Astrocyte of the spinal cord (primary cell): ENCODE measurements around the gene IQCN.
A peak's percentile ranks its signal among the peaks of the same experiment; 100 is the strongest.

Experiments
- DNase-seq: peaks from one replicate; pipeline ENCODE4 v3.0.0; 2011; ENCODE audit warnings: low read depth, low spot score
- H3K4me3 ChIP-seq: 2 replicates; pipeline ENCODE4 v1.5.1; 2011; ENCODE audit warnings: low read depth, mild to moderate bottlenecking, low read length, moderate library complexity
- in situ Hi-C: cut with HindIII; loops from 2 replicates; pipeline ENCODE4 v1.10.0; 2017; ENCODE audit warnings: low sequenced_read_pairs
- TF ChIP-seq, protein P1 (sequence below): IDR thresholded peaks from 2 replicates; pipeline ENCODE4 v1.5.1; 2012; ENCODE audit warnings: low read depth, mild to moderate bottlenecking, low read length, inconsistent platforms

Gene IQCN

DNA sequence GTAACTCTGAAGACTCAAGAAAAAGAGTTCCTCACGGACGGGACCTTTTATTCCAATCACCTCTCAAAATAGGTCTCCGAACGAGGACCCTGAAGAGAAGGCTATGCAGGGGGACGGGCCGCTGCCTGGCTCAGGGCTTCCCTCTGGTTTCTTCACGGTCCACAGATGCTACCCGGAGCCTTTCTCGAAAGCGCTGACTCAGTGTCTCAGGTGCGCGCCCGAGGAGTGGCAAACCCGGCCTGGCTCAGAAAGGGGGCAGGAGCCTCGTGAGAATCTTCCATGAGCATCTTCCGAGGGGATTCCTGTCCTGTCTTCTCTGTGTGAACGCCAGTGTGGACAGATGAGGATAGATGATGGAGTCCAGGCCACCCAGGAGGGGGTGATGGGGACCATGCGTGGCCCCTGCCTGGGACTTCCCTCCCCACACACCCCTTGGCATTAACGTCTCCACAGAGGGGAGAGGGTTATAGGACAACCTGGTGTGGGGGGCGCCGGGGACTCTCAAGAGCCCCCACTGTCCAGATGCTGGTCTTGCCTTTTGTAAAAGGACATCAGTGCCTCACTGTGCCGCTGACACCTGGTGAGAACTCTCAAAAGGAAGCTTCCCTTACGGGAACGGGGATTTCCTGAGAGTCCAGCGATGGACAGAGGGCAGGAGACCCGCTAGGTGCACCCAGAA, 32.1 kb upstream of the IQCN start:
- TF ChIP-seq, protein P1, sequence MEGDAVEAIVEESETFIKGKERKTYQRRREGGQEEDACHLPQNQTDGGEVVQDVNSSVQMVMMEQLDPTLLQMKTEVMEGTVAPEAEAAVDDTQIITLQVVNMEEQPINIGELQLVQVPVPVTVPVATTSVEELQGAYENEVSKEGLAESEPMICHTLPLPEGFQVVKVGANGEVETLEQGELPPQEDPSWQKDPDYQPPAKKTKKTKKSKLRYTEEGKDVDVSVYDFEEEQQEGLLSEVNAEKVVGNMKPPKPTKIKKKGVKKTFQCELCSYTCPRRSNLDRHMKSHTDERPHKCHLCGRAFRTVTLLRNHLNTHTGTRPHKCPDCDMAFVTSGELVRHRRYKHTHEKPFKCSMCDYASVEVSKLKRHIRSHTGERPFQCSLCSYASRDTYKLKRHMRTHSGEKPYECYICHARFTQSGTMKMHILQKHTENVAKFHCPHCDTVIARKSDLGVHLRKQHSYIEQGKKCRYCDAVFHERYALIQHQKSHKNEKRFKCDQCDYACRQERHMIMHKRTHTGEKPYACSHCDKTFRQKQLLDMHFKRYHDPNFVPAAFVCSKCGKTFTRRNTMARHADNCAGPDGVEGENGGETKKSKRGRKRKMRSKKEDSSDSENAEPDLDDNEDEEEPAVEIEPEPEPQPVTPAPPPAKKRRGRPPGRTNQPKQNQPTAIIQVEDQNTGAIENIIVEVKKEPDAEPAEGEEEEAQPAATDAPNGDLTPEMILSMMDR: no peak
- no peak overlapping the region for H3K4me3 ChIP-seq
- no peak for DNase-seq
- in situ Hi-C loops: no loop called here

DNA sequence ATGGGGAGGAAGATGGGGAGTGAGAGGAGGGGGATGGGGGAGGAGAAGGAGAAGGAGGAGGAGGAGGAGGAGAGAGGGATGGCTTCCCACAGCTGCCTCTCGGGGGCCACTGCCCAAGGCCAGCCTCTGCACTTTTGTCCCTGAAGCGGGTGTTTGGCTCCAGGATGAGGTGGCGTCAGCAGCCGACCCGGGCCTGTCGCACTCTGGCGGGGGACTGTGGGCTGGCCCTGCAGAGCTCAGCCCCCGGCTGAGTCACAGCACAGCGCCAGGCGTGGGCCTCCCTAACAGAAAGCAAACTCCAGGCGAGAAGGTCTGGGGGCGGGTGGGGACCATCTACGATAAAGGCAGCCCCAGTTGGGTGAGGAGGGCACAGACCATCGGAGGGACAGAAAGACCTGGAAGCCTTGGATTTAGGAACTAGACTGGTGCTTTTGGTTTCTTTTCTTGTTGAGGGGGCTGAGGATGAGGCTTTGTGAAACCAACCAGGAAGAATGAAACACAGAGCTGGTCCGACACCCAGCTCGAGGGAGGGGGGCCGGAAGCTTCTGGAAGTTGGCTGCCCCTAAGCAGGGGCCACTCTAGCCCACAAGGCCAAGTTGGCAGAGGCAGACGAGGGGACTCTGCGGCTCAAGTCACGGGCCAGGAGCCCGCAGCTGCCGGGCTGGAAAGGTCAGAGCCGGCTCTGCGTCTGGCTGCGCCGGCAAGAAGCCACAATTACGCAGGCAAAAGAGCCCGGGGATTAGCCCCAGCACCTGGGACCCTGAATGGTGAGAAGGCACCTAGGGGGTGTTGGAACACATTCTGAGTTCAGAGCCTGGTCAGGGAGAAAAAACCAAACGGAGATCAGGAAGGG, 30.4 kb upstream of the IQCN start:
- DNase-seq: peak; percentile 85
- peak overlapping the region; percentile 21 for H3K4me3 ChIP-seq
- TF ChIP-seq, protein P1: no peak
- in situ Hi-C loops: no loop called here

- DNase-seq: no peak
- in situ Hi-C loops: no loop called here
- TF ChIP-seq, protein P1: no peak
- H3K4me3 ChIP-seq: no peak overlapping the region
Observed at GRCh38 chr19:18304208-18304457, 29.9 kb upstream of the IQCN start.

GRCh38 chr19:18301718-18302111, 27.5 kb upstream of the IQCN start:
- no peak for DNase-seq
- no peak overlapping the region for H3K4me3 ChIP-seq
- TF ChIP-seq, protein P1: no peak
- in situ Hi-C loops: no loop called here

DNA sequence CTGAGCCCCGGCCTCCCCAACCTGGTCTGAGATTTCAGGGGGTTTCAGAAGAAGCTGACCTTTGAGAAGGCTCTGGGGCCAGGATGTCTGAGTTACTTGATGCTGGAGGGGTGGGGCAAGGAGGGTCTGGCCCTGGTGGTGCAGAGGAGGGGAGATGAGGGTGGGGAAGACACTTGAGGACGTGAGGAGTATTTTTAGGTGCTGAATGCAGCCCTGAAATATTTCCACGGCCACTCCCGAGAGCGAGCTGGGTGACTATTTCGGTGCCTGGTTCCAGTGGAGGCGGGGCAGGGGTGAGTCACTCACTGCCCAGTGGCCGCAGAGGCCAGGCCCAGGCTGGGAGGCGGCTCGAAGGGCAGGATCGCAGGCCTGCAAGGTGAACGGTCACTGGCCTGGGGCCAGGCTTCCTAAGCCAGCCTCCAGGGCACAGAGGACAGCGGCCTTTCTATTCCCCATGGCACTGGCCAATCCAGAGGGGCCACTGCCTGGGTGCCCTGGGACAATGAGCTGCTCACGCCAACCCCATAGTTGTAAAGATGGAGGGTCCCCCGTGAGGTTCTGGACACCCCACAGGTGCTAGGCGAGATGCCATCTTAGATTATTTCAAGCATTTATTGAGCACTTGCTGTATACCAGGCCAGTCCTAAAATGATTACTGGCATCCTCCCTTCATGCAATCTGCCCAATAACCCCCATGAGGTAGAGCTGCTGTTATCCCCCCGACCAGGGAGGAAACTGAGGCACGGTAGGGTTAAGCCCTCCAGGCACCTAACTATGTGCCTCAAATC, 26.9 kb upstream of the IQCN start:
- no peak overlapping the region for H3K4me3 ChIP-seq
- TF ChIP-seq, protein P1: no peak
- peak; percentile 47 for DNase-seq
- in situ Hi-C loops: no loop called here

GRCh38 chr19:18299654-18300053, 25.4 kb upstream of the IQCN start:
- DNase-seq: no peak
- in situ Hi-C loops: no loop called here
- TF ChIP-seq, protein P1: no peak
- no peak overlapping the region for H3K4me3 ChIP-seq
